ENCODE results near the gene HMGN2. TPM values are rescaled to one million over a fixed set of nuclear protein-coding genes. Genes with fewer than 3 reads are reported as not detected.

The HMGN2 gene
- total RNA-seq (2021) (374 to 414 TPM (median 379 TPM) in 3 replicates), Bru-seq, nascent RNA (percentile 99 among the genes with signal in this experiment)
- long read RNA-seq, experiment 1, transcript HMGN2-205 (5 exons, 952 nt): minor isoform, 15 of 2,486 reads
- long read RNA-seq, experiment 1, transcript HMGN2-206 (6 exons, 932 nt): minor isoform, 9 of 2,486 reads
- long read RNA-seq, experiment 1, transcript HMGN2-201 (6 exons, 1,191 nt): major isoform, 2,424 of 2,486 reads
- long read RNA-seq, experiment 1, transcript HMGN2-202 (5 exons, 1,045 nt): minor isoform, 7 of 2,486 reads
- long read RNA-seq, experiment 1, partial matches to known transcripts: 3 of 2,486 reads
- long read RNA-seq, experiment 1, other reads (novel, unspliced or antisense): 20 of 2,486 reads
- long read RNA-seq, experiment 2, transcript HMGN2-205 (5 exons, 952 nt): minor isoform, 5 of 626 reads
- long read RNA-seq, experiment 2, transcript HMGN2-201 (6 exons, 1,191 nt): major isoform, 475 of 626 reads
- long read RNA-seq, experiment 2, partial matches to known transcripts: 23 of 626 reads
- long read RNA-seq, experiment 2, other reads (novel, unspliced or antisense): 117 of 626 reads
- long read RNA-seq, experiment 3, transcript HMGN2-201 (6 exons, 1,191 nt): major isoform, 2,835 of 2,901 reads
- long read RNA-seq, experiment 3, transcript HMGN2-205 (5 exons, 952 nt): minor isoform, 5 of 2,901 reads
- long read RNA-seq, experiment 3, partial matches to known transcripts: 10 of 2,901 reads
- long read RNA-seq, experiment 3, other reads (novel, unspliced or antisense): 43 of 2,901 reads

GRCh38 chr1:26472320-26472900, at the start of gene HMGN2:
HMGN2 (plus strand) TSS chr1:26472440; CDS start chr1:26472613, 173 bp downstream.
- Mint-ChIP-seq H3K9me3 (no peaks in the 10 kb centered on the region), H3K4me3 (peak within 1 kb of the TSS; percentile 89), H3K27me3 (ENCODE audit: low read depth) (no peaks in the 10 kb centered on the region; the same call in 1 of the 2 replicates), H3K36me3 (peaks cover 52% of the 10 kb centered on the region), H3K4me1 (peaks cover 31% of the 10 kb centered on the region), H3K27ac (peak within 1 kb of the TSS; percentile 86)
- ChIA-PET POLR2A (interaction anchor here (0.6 to 3.8 kb wide), 8 partner anchors 28 to 598 kb away, joined by 3 to 22 read pairs (median 4); partner anchors contain the start of genes DHDDS, LIN28A and SH3BGRL3), CTCF (interaction anchor here (0.5 to 3.8 kb wide), 10 partner anchors 10 to 436 kb away, joined by 3 to 33 read pairs (median 6); partner anchors contain the start of gene RPS6KA1)
- DNase-seq (ENCODE audit: low spot score) (peak; percentile 92), ATAC-seq (peak; percentile 40)
- TF ChIP-seq NR2C2 (CRISPR knock-in tag; IDR thresholded peaks at IDR 0.05): no peak
- TF ChIP-seq, protein P1, sequence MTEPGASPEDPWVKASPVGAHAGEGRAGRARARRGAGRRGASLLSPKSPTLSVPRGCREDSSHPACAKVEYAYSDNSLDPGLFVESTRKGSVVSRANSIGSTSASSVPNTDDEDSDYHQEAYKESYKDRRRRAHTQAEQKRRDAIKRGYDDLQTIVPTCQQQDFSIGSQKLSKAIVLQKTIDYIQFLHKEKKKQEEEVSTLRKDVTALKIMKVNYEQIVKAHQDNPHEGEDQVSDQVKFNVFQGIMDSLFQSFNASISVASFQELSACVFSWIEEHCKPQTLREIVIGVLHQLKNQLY (CRISPR knock-in tag; IDR thresholded peaks at IDR 0.05): no peak
- peak; percentile 23; the same call in 1 of the 2 replicates for TF ChIP-seq IRF2 (CRISPR knock-in tag; IDR thresholded peaks at IDR 0.05; ENCODE audit: borderline replicate concordance, low read depth)
- no peak for TF ChIP-seq ZBTB21 (CRISPR knock-in tag; IDR thresholded peaks at IDR 0.05; ENCODE audit: borderline replicate concordance)
- no peak for TF ChIP-seq NR3C1 (CRISPR knock-in tag; conservative IDR thresholded peaks at IDR 0.05; ENCODE audit: low read depth)
- no peak for TF ChIP-seq MYBL2 (CRISPR knock-in tag; IDR thresholded peaks at IDR 0.05)
- TF ChIP-seq FOXK1 (CRISPR knock-in tag; IDR thresholded peaks at IDR 0.05): no peak
- TF ChIP-seq ATF3 (CRISPR knock-in tag; conservative IDR thresholded peaks at IDR 0.05): no peak
- peak; percentile 56; the same call in 1 of the 2 replicates for TF ChIP-seq ZNF416 (CRISPR knock-in tag; IDR thresholded peaks at IDR 0.05)
- TF ChIP-seq, protein P2, sequence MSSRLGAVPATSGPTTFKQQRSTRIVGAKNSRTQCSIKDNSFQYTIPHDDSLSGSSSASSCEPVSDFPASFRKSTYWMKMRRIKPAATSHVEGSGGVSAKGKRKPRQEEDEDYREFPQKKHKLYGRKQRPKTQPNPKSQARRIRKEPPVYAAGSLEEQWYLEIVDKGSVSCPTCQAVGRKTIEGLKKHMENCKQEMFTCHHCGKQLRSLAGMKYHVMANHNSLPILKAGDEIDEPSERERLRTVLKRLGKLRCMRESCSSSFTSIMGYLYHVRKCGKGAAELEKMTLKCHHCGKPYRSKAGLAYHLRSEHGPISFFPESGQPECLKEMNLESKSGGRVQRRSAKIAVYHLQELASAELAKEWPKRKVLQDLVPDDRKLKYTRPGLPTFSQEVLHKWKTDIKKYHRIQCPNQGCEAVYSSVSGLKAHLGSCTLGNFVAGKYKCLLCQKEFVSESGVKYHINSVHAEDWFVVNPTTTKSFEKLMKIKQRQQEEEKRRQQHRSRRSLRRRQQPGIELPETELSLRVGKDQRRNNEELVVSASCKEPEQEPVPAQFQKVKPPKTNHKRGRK (CRISPR knock-in tag; IDR thresholded peaks at IDR 0.05; ENCODE audit: borderline replicate concordance): no peak
- 0 out of 2 replicates have a peak, but pooled peaks have one; percentile 60 for TF ChIP-seq AFF4 (CRISPR knock-in tag; IDR thresholded peaks at IDR 0.05; ENCODE audit: borderline replicate concordance)
- TF ChIP-seq ERG (CRISPR knock-in tag; IDR thresholded peaks at IDR 0.05): 0 out of 2 replicates have a peak, but pooled peaks have one; percentile 43
- TF ChIP-seq ZNF423 (CRISPR knock-in tag; IDR thresholded peaks at IDR 0.05): no peak; the same call in 1 of the 2 replicates
- TF ChIP-seq, protein P3, sequence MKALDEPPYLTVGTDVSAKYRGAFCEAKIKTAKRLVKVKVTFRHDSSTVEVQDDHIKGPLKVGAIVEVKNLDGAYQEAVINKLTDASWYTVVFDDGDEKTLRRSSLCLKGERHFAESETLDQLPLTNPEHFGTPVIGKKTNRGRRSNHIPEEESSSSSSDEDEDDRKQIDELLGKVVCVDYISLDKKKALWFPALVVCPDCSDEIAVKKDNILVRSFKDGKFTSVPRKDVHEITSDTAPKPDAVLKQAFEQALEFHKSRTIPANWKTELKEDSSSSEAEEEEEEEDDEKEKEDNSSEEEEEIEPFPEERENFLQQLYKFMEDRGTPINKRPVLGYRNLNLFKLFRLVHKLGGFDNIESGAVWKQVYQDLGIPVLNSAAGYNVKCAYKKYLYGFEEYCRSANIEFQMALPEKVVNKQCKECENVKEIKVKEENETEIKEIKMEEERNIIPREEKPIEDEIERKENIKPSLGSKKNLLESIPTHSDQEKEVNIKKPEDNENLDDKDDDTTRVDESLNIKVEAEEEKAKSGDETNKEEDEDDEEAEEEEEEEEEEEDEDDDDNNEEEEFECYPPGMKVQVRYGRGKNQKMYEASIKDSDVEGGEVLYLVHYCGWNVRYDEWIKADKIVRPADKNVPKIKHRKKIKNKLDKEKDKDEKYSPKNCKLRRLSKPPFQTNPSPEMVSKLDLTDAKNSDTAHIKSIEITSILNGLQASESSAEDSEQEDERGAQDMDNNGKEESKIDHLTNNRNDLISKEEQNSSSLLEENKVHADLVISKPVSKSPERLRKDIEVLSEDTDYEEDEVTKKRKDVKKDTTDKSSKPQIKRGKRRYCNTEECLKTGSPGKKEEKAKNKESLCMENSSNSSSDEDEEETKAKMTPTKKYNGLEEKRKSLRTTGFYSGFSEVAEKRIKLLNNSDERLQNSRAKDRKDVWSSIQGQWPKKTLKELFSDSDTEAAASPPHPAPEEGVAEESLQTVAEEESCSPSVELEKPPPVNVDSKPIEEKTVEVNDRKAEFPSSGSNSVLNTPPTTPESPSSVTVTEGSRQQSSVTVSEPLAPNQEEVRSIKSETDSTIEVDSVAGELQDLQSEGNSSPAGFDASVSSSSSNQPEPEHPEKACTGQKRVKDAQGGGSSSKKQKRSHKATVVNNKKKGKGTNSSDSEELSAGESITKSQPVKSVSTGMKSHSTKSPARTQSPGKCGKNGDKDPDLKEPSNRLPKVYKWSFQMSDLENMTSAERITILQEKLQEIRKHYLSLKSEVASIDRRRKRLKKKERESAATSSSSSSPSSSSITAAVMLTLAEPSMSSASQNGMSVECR (CRISPR knock-in tag; IDR thresholded peaks at IDR 0.05; ENCODE audit: borderline replicate concordance): 0 out of 2 replicates have a peak, but pooled peaks have one; percentile 5
- no peak for TF ChIP-seq ZNF138 (CRISPR knock-in tag; conservative IDR thresholded peaks at IDR 0.05)
- TF ChIP-seq EMX1 (CRISPR knock-in tag; IDR thresholded peaks at IDR 0.05): peak; percentile 77
- no peak for TF ChIP-seq GABPB1 (CRISPR knock-in tag; IDR thresholded peaks at IDR 0.05)
- peak; percentile 78; the same call in 1 of the 2 replicates for TF ChIP-seq IRF1 (CRISPR knock-in tag; IDR thresholded peaks at IDR 0.05)
- no peak for TF ChIP-seq ETV6 (CRISPR knock-in tag; IDR thresholded peaks at IDR 0.05)
- peak; percentile 82 for TF ChIP-seq NFATC4 (CRISPR knock-in tag; IDR thresholded peaks at IDR 0.05)

Data from WTC11 (cell line).